Ramos (cell line): Measurements from ENCODE around the gene HLTF.

Experiments
- in situ Hi-C: fragments of 300-500 bp; cut with MboI; formaldehyde crosslinking; loops from one replicate; pipeline ENCODE4 v1.14.3; 2022; ENCODE audit warnings: low sequenced_read_pairs; ENCODE audit not compliant: unreplicated experiment

Gene HLTF

DNA sequence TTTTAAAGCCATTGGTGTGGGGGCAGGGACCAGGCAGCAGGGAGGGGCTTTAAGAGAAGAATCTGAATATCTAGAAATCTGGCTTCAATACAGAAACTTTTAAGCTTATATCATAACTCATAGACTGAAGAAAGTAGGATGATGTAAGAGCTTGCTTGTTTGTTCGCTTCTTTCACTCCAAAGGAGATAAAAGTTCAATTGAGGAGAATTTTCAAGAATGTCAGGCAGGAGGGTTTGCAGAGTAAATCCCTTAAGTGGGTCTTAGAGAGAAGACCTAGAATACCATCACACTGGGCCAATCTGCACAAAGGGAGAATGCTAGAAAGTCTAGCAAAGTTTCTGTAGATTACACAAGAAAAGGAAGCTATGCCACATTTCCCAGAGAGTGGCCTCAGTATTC lies 4.1 kb upstream of the HLTF start:
- in situ Hi-C loops, result no loop called here

DNA sequence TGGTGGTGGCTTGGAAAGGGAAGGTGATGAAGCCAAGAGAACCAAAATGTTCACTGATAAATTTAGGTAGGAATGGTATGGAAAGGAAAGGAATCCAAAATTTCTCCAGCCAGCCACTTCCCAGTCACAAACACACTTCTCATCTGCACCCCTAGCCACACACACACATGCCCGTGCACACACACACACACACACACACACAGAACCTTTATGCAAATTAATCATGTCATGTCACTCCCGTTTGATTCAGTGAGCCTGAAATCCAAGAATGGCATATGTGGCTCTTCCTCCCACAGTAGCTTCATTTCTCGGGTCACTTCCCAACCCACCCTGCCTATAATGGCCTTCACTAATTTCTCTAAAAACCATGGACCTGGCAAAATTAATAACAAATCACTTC lies 3.1 kb upstream of the HLTF start:
- in situ Hi-C loops, result no loop called here

DNA sequence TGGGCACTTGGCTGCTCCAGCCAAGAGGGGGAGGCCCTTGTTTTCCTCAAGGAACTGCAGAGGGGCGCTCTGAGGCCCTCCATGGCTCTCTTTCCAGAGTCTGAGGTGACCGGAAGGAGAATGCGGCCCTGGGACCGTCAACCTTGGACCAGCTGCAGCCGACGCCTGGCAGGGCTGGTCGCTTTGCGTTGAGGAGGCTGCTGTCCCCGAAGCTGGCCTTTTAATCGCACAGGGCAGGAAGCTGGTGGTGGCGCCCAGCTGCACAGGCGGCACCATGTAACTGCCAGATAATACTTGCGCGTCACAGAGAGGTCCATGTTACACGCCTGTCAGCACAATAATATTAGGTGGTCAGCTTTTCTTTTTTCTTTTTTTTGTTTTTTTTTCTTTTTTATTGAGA lies 875 bp upstream of the HLTF start:
- in situ Hi-C loops, result no loop called here

DNA sequence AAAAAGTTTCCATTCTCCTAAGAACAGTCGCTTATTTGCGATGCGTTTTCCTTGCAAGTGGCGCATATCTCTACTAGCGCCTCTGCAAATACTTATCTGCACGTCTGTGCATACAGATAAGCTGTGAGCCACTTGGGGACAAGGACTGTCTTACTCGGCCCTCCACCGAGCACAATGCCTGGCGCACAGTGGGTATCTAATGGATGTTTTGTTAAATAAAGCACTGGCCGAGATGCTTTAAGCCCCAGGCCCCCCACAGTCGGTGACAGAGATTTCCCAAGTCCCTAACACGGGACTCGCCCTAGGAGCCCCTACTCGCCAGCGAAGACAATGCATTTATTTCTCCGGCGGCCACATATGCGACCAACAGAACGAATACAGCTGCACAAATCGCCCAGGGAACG lies 503 bp downstream of the HLTF start:
- in situ Hi-C loops, result no loop called here

DNA sequence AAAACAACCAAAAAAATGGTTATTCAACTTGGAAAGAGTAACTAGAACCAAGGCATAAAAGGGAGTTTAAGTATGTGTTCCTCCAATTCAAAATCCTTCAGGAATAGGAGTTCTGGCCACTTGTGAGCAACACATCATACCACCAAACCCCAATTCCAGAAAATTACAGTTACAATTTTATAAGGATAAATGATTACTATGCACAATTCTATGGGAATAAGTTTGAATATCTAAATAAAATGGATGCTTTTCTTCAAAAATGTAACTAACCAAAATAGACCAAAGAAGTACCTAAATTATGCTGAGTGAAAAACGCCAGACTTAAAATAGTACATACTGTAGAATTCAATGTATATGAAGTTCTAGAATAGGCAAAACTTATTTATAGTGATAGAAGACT lies 4.6 kb downstream of the HLTF start:
- in situ Hi-C loops, result no loop called here

DNA sequence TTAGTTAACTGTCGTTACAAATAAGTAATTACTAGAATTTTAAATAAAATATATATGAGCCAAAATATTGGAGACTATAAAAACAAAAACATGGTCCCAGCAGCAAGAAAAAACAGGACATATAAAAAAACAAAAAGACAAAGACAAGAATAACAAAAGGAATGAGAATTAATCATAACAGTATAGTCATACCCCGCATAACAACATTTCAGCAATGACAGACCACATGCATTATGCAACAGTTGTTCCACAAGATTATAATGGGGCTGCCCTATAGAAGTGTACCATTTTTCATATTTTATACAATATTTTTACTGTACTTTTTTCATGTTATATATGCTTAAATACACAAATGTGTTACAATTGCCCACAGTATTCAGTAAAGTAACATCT lies 5.6 kb downstream of the HLTF start:
- in situ Hi-C loops, result no loop called here

DNA sequence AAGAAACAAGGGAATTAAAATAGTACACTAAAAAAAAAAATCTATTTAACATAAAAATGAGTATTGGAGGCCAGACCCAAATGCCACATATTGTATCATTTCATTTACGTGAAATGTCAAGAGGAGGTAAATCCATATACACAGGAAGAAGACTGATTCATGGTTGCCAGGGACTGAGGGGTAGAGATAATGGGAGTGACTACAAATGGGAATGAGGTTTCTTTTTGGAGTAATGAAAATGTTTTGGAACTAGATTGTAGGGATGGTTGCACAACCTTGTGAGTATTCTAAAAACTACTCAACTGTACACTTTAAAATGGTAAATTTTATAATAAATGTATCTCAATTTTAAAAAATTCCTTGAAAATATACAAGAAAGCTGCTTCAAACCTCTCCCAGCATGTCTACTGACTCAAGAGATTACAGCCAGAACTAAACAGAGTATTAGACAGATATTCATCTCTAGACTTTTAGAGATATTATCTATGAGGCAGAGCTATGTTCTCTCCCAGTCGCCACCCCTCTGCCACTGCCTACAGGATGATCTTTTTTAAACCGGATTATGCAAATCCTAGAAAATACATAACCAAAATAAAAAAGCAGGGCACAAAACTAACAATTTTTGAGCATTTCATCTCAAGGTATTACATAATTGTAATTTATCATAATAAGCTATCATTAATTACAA lies 6.2 kb downstream of the HLTF start:
- in situ Hi-C loops, result no loop called here

DNA sequence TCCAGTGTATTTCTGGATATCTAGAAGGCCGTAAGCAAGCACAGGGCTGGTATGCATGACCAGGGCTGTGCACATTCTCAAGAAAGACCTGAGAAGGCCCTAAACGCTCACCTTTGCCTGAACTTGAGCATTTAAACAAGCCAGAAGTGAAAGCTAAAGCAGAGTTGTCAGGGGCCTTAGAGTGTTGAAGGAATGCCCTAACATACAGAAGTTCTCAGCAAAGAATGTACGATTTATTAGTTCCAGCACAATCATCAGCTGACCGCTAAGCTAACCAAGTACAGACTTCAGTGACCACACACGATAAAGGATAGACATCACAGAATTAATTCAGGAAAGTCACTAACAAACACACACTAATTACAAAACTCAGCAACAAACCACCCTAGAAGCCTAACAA lies 8.7 kb downstream of the HLTF start:
- in situ Hi-C loops, result no loop called here

DNA sequence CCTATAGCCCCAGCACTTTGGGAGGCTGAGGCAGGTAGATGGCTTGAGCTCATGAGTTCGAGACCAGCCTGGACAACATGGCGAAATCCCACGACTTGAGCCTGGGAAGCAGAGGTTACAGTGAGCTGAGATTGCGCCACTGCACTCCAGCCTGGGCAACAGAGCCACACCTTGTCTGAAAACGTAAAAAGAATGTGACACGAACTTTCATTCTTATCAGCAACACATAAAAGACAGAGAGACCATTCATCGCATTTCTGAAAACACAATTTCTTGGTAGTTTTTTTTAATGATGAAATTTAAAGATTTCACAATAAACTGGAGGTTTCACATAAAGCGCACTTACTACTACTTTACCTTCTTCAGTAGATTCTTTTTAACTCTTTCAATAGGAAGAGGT lies 18.4 kb downstream of the HLTF start:
- in situ Hi-C loops, result no loop called here

DNA sequence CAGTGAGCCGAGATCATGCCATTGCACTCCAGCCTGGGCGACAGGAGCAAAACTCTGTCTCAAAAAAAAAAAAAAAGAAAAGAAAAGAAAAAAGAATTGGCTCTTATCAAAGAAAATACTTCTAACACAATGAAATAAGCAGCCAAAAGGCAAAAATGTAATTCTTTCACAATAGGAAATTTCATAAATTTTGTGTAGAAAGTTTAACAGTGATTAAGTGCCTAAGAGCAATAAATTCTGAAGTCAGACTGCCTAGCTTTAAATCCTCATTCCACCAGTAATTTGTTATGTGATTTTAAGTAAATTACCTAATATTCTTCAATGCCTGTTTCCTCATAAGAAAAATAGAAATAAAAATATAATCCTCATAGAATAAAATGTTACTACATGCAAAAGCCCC lies 24.6 kb downstream of the HLTF start:
- in situ Hi-C loops, result no loop called here

DNA sequence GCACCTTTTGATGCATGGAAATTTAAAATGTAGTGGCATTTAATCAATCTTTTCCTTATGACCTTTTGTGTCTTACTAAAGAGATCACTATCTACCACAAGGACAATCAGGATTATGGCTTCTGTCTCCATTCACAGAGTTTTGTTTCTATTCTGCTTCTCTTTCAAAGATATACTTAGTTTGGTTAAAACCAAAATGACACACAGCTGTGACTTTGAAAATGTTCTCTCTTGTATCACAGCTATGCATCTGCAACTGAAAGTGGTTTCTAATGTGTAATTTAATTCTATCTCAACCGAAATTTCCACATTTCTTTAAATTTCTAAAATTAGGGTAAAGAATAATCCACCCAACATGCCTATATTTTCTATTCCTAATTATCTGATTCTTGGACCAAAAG lies 27.7 kb downstream of the HLTF start:
- in situ Hi-C loops, result no loop called here

DNA sequence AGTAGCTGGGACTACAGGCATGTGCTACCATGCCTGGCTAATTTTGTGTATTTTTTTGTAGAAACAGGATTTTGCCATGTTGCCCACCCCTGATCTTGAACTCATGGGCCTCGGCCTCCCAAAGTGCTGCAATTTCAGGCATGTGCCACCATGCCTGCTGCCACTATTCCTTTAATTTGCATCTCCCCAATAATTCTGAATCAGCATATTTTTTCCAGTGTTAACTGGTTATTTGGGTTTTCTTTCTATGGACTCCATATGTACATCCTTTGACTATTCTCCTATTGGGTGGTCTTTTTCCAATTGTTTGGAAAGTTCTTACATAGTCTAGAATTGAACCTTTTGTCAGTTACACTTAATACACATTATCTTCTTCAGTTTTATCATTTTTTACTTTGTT lies 28.1 kb downstream of the HLTF start:
- in situ Hi-C loops, result no loop called here

DNA sequence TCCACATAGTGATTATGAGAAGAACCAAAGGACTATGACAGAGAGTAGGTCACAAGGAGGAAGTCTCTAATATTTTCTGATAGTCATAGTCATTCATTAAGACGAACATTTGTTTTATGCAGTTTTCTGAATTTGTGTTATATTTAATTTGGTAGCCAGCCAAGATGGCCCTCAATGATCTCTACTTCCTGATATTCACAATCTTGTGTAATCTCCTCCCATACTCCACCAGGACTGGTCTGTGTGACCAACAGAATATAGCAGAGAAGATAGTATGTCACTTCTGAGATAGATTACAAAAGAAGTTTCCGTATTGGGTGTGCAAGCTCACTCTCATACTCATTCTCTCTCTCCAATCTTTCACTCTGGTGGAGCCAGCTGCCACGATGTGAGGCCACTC lies 30.8 kb downstream of the HLTF start:
- in situ Hi-C loops, result no loop called here

DNA sequence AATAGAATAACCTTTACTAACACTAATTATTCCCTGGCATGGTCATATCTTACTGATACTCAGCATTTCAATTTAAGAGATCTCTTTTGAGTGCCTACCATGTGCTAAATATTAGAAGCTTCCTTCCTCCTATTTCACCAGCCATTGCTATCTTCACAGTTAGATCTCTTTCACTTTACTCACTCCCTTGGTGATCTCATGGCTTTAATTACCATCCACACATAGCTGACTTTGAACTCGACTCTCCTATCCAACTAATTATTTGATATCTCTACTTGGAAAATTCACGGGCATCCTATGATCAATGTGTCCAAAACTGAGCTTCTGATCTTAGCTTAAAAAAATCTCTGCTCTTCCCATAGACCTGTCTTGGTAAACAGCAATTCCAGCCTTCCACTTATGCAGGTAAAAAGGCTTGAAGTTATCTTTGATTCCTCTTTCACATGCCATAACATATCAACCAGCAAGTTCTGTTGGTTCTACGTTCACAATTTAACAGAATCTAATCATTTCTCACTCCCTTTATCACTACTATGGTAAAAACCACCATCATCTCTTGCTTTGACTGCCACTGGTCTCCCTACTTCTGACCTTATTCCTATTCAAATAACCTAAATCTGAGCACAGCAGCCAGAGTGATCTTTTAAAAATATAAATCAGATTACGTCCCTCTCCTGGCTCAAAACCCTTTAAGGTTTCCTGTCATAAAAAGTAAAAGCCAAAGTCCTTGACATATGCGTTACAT lies 41.8 kb downstream of the HLTF start:
- in situ Hi-C loops, result no loop called here

DNA sequence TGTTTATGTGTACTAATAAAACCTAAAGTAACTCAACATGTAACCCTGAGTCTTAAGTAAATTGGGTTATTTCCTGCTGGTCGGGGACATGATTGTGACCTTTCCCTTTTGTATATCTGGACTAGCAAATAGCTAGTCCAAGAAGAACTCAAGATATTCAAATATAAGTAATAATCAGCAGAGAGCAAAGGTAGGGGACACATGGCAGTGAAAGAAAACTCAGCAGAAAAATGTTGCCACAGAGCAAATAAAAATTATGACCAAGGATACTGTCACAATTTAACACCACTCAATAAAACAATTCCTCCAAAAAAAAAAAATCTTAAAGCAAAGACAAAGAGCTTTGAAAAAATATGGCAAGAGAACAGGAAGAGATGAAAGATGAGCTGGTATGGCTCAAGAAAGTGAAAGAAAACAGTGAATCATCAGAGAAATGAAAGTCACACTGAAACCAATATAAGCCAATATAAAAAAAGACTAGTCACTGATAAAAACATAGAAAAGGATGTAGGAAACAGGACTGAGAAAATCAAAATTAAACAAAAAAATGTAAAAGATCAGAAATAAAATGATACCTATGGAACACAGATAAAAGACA lies 43.4 kb downstream of the HLTF start:
- in situ Hi-C loops, result no loop called here

DNA sequence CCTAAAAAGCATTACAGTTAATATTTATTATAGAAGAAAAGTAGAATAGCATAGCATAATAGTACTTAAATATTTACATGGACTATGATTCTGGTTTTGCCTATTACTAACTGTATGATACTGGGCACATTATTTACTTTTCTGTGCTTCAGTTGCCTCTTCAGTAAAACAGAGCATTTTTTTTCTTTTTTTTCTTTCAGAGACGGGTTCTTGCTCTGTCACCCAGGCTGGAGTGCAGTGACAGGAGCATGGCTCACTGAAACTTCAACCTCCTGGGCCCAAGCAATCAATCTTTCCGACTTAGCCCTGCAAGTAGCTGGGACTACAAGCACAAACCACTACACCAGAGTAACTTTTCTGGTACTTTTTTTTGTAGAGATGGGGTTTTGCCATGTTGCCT lies 48.0 kb downstream of the HLTF start:
- in situ Hi-C loops, result no loop called here

DNA sequence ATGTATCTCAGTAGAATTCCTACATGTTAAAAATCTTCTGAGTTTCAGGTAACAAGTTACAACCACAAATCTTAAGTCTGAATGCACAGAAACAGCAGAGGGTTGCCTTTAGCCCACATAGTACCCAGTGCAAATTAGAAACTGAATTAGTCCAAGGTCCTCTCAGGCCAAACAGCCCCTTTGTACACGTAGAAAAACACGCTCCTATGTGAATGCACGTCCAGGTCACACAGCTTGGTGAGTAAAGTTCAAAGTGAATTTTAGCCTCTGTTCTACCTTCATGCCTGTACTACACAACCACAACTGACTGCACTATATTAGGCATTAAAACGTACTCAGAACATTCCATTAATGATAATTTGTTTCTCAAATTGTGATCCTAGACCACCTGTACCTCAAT lies 48.6 kb downstream of the HLTF start:
- in situ Hi-C loops, result no loop called here

DNA sequence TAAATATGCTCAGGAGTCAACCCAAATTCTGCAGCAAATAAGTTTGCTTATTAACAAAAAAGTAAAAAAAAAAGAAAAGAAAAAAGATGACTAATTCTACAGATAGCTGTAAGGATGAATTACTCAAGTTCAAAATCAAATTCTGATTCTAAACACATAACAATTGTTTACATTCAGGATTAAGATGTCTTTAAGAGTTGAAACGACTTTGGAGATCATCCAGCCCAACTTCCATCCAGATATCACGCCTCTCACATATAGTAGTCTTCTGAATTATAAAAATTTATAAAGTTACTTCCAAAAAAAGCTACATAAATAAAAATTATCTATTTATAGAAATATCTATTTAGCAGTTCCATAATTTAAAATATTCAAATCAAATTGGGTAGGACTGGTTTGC lies 55.2 kb downstream of the HLTF start:
- in situ Hi-C loops, result no loop called here

DNA sequence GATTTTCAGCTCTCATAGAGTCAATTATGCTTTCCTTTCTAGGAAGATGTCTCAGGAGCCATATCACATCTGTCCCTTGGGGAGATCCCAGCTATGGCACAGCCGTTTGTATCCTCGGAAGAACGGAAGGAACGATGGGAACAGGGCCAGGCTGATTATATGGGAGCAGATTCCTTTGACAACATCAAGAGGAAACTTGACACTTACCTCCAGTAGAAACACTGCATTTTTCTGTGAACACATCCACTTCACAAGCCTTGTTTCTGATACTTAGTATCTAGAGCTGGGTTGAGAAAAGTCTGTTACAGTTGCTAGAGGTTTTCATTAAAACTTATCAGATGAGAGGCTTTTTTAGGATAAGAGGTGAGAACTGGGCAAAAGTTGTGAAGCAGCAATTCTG lies 59.6 kb downstream of the HLTF start:
- in situ Hi-C loops, result no loop called here

DNA sequence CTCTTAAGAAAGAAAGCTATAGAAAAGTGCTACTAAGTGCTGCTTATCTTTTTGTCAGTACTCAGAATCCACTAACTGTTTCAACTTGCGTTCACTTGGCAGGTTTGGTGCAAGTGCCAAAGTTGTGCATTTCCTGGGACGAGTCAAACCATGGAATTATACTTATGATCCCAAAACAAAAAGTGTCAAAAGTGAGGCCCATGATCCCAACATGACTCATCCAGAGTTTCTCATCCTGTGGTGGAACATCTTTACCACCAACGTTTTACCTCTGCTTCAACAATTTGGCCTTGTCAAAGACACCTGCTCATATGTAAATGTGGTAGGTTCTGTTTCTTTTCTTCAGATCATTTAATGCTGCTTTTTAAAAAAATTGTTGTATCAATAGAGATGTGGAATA lies 62.4 kb downstream of the HLTF start:
- in situ Hi-C loops, result no loop called here

DNA sequence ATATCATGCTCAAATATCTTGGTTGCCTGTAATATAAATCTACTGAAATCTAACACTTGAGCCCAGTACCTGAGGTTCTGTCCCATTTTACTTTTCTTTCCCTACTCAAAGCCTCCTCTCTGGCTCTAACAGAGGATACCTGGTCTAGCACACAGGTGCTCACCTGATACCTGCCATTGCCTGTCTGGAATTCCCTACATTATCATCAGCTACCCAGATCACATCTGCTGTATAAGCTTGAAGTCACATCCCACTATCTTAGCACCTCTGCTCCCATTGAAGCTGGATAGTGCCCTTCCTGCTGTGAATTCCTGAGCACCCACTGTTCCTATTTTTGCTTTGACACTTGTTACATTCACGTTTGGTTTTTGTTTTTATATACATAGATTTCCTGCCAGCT lies 64.5 kb downstream of the HLTF start:
- in situ Hi-C loops, result no loop called here

DNA sequence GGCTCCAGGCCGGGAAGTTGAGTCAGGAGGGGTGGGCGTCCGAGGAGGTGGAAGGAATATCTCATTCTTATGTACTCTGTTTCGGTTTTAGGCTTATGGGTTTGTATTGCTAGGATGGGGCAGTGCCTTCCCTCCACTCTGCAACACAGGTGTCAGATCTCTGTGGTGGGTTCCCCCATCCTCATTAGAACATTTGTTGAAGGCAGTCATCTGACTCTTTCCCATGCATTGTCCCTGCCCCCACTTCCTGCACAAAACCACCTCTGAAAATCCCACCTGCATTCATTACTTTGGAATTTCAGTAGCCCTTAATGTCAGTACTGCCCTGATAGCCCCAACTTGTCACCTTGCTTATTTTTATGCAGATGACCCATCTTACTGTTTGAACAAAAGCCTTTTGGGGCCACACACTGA lies 65.5 kb downstream of the HLTF start:
- in situ Hi-C loops, result no loop called here
